ENCODE measurements around the gene CCL8.

The CCL8 gene

GRCh38 chr17:34290586-34290985, 28.6 kb upstream of the CCL8 start:
- no peak for TF ChIP-seq CTCF (IDR thresholded peaks at IDR 0.05; ENCODE audit: borderline replicate concordance, insufficient read depth, low read depth, low read length)
- H3K4me3 ChIP-seq (ENCODE audit: low read depth, low read length) = no peak overlapping the region

GRCh38 chr17:34291721-34292348, 27.4 kb upstream of the CCL8 start:
- no peak for TF ChIP-seq CTCF (IDR thresholded peaks at IDR 0.05; ENCODE audit: borderline replicate concordance, insufficient read depth, low read depth, low read length)
- H3K4me3 ChIP-seq (ENCODE audit: low read depth, low read length) = no peak overlapping the region

DNA sequence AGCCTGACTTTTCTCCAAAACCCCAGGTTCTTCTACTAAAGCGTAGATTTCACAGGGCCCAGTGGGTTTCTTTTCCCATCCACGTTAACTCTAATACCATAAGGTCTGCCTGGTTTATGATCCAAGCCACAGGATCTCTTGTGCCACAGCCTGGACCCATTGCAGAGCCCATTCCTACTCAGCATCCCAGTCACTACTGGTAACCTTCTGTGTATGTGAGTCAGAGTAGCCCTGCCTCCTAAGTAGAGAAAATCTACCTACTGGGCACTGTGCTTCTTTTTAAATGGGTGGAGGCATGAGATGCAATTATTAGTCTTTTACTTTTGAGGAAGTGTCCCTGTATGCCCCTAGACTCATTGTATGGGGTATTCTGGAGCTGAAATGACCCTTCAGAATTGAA, 20.2 kb upstream of the CCL8 start:
- TF ChIP-seq CTCF (IDR thresholded peaks at IDR 0.05; ENCODE audit: borderline replicate concordance, insufficient read depth, low read depth, low read length) = no peak
- no peak overlapping the region for H3K4me3 ChIP-seq (ENCODE audit: low read depth, low read length)

- H3K4me3 ChIP-seq (ENCODE audit: low read depth, low read length) = no peak overlapping the region
- no peak for TF ChIP-seq CTCF (IDR thresholded peaks at IDR 0.05; ENCODE audit: borderline replicate concordance, insufficient read depth, low read depth, low read length)
Observed at GRCh38 chr17:34299956-34300577, 19.2 kb upstream of the CCL8 start.

DNA sequence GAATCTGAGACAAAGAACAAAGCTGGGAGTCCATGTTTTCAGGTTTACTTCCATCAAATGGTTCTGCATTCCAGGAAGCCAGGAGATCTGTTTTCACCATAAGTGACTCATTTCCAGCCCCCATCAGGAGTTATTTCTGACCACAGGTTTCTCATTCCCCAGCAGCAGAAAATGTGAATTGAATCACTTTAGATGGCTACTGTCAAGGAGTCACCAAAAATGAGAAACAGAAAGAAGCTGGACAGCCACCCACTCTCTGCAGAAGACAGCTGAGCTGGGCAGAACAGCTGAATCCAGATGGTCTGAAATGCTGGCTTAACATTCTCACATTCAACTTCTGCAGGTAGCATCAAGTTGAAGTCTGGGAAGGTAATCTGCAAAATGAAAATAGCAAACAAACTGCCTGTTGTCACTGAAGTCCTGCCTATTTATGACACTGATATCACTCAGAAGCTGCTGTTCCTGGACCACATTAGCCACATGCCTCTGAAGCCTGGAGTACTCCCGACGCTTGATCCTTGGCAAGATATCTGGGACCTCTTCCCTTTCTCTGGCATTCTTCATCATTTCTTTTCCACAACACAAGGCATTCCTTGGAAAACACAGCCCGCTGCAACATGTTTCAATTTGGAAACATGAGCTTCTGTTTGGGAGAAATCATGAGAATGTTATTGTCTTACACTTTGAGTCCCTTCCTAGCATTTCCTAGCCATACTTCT, 18.4 kb upstream of the CCL8 start:
- no peak for TF ChIP-seq CTCF (IDR thresholded peaks at IDR 0.05; ENCODE audit: borderline replicate concordance, insufficient read depth, low read depth, low read length)
- H3K4me3 ChIP-seq (ENCODE audit: low read depth, low read length) = no peak overlapping the region

GRCh38 chr17:34301986-34302385, 17.2 kb upstream of the CCL8 start:
- no peak for TF ChIP-seq CTCF (IDR thresholded peaks at IDR 0.05; ENCODE audit: borderline replicate concordance, insufficient read depth, low read depth, low read length)
- H3K4me3 ChIP-seq (ENCODE audit: low read depth, low read length) = no peak overlapping the region

DNA sequence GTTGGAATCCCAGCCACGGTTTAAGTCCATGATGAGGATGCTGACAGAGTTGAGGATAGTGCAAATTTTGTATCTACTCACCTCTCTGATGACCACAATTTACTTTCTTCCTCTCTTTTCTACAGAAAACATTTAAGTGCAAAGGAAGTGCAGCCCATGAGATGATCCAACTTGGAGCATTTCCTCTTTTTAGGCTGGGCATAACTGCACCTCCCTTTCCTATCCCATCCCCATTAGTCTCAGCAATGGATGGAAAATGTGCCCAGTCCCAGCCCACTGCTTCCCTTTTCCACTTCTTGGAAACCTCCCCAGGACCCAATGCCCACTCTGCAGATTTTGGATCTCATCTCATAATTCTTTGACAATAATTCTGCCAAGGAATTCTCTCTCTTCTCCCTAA, 16.6 kb upstream of the CCL8 start:
- no peak overlapping the region for H3K4me3 ChIP-seq (ENCODE audit: low read depth, low read length)
- no peak for TF ChIP-seq CTCF (IDR thresholded peaks at IDR 0.05; ENCODE audit: borderline replicate concordance, insufficient read depth, low read depth, low read length)

Data from GM12875 (cell line).